HUES6 (cell line): ENCODE results near the gene STIM1.

ENCODE experiments used
- H3K27ac ChIP-seq: 2 replicates; pipeline ENCODE4 v1.7.0; 2013; ENCODE audit warnings: low read depth, mild to moderate bottlenecking, low read length, inconsistent platforms
- H3K27me3 ChIP-seq: 2 replicates; pipeline ENCODE4 v1.6.1; 2013; ENCODE audit warnings: low read length; ENCODE audit not compliant: control insufficient read depth, insufficient read depth
- H3K36me3 ChIP-seq: 2 replicates; pipeline ENCODE4 v1.6.1; 2013; ENCODE audit warnings: low read length; ENCODE audit not compliant: control insufficient read depth, insufficient read depth
- H3K4me1 ChIP-seq: 2 replicates; pipeline ENCODE4 v1.6.1; 2013; ENCODE audit warnings: low read length; ENCODE audit not compliant: control insufficient read depth, insufficient read depth
- H3K4me3 ChIP-seq: 2 replicates; pipeline ENCODE4 v1.5.1; 2013; ENCODE audit warnings: low read depth, low read length
- H3K9ac ChIP-seq: one replicate; pipeline ENCODE4 v1.6.1; 2013; ENCODE audit warnings: mild to moderate bottlenecking, low read length
- H3K9me3 ChIP-seq: 2 replicates; pipeline ENCODE4 v1.6.1; 2013; ENCODE audit warnings: low read depth, low read length; ENCODE audit not compliant: control insufficient read depth, insufficient read depth

Gene STIM1

GRCh38 chr11:3920148-3920852 is 64.8 kb downstream of the STIM1 start:
- Histone ChIP-seq H3K27me3 (no peaks in the 10 kb centered on the region), H3K4me3 (no peak overlapping the region), H3K4me1 (no peaks in the 10 kb centered on the region), H3K36me3 (no peaks in the 10 kb centered on the region), H3K9me3 (no peaks in the 10 kb centered on the region; the same call in 1 of the 2 replicates), H3K9ac (no peak overlapping the region), H3K27ac (no peak overlapping the region)

- Histone ChIP-seq H3K36me3 (no peaks in the 10 kb centered on the region), H3K9me3 (no peaks in the 10 kb centered on the region; the same call in 1 of the 2 replicates), H3K4me1 (no peaks in the 10 kb centered on the region), H3K27me3 (no peaks in the 10 kb centered on the region), H3K9ac (no peak overlapping the region), H3K27ac (no peak overlapping the region), H3K4me3 (no peak overlapping the region)
These were observed 66.6 kb downstream of the STIM1 start for GRCh38 chr11:3922056-3922455.

GRCh38 chr11:3925513-3925912 is 70.0 kb downstream of the STIM1 start:
- Histone ChIP-seq H3K4me3 (no peak overlapping the region), H3K4me1 (no peaks in the 10 kb centered on the region), H3K27me3 (no peaks in the 10 kb centered on the region), H3K9me3 (no peaks in the 10 kb centered on the region; the same call in 1 of the 2 replicates), H3K27ac (no peak overlapping the region), H3K36me3 (no peaks in the 10 kb centered on the region), H3K9ac (no peak overlapping the region)

- H3K9ac ChIP-seq = no peak overlapping the region
- no peak overlapping the region for H3K4me3 ChIP-seq
- H3K4me1 ChIP-seq = no peaks in the 10 kb centered on the region
- no peaks in the 10 kb centered on the region for H3K27me3 ChIP-seq
- H3K9me3 ChIP-seq = peaks cover under 1% of the 10 kb centered on the region; the same call in 1 of the 2 replicates
- no peaks in the 10 kb centered on the region for H3K36me3 ChIP-seq
- no peak overlapping the region for H3K27ac ChIP-seq
These were observed 71.1 kb downstream of the STIM1 start for GRCh38 chr11:3926458-3927095.

GRCh38 chr11:3927129-3927796 is 71.8 kb downstream of the STIM1 start:
- Histone ChIP-seq H3K27me3 (no peaks in the 10 kb centered on the region), H3K4me3 (no peak overlapping the region), H3K9ac (no peak overlapping the region), H3K27ac (no peak overlapping the region), H3K4me1 (no peaks in the 10 kb centered on the region), H3K36me3 (no peaks in the 10 kb centered on the region), H3K9me3 (peaks cover 6% of the 10 kb centered on the region; the same call in 1 of the 2 replicates)

- Histone ChIP-seq H3K27me3 (no peaks in the 10 kb centered on the region), H3K27ac (no peak overlapping the region), H3K36me3 (no peaks in the 10 kb centered on the region), H3K9ac (no peak overlapping the region), H3K4me3 (no peak overlapping the region), H3K4me1 (no peaks in the 10 kb centered on the region), H3K9me3 (peaks cover 6% of the 10 kb centered on the region; the same call in 1 of the 2 replicates)
These were observed 73.8 kb downstream of the STIM1 start for GRCh38 chr11:3929232-3929631.

- Histone ChIP-seq H3K27me3 (no peaks in the 10 kb centered on the region), H3K4me3 (no peak overlapping the region), H3K36me3 (no peaks in the 10 kb centered on the region), H3K27ac (no peak overlapping the region), H3K4me1 (no peaks in the 10 kb centered on the region), H3K9ac (no peak overlapping the region), H3K9me3 (peaks cover 6% of the 10 kb centered on the region; the same call in 1 of the 2 replicates)
These were observed 74.2 kb downstream of the STIM1 start for GRCh38 chr11:3929649-3930048.

GRCh38 chr11:3932698-3933097 is 77.2 kb downstream of the STIM1 start:
- no peaks in the 10 kb centered on the region for H3K4me1 ChIP-seq
- H3K27me3 ChIP-seq = no peaks in the 10 kb centered on the region
- H3K4me3 ChIP-seq = no peak overlapping the region
- H3K9me3 ChIP-seq = peaks cover 6% of the 10 kb centered on the region; the same call in 1 of the 2 replicates
- no peak overlapping the region for H3K27ac ChIP-seq
- H3K9ac ChIP-seq = no peak overlapping the region
- no peaks in the 10 kb centered on the region for H3K36me3 ChIP-seq

- H3K9me3 ChIP-seq = peaks cover 6% of the 10 kb centered on the region; the same call in 1 of the 2 replicates
- no peaks in the 10 kb centered on the region for H3K4me1 ChIP-seq
- no peak overlapping the region for H3K4me3 ChIP-seq
- no peak overlapping the region for H3K27ac ChIP-seq
- H3K36me3 ChIP-seq = no peaks in the 10 kb centered on the region
- H3K9ac ChIP-seq = no peak overlapping the region
- no peaks in the 10 kb centered on the region for H3K27me3 ChIP-seq
These were observed 77.7 kb downstream of the STIM1 start for GRCh38 chr11:3933165-3933628.

GRCh38 chr11:3934658-3935057 is 79.2 kb downstream of the STIM1 start:
- Histone ChIP-seq H3K4me3 (no peak overlapping the region), H3K27ac (no peak overlapping the region), H3K27me3 (no peaks in the 10 kb centered on the region), H3K9ac (no peak overlapping the region), H3K9me3 (peaks cover 6% of the 10 kb centered on the region; the same call in 1 of the 2 replicates), H3K36me3 (no peaks in the 10 kb centered on the region), H3K4me1 (no peaks in the 10 kb centered on the region)

GRCh38 chr11:3936517-3936916 is 81.1 kb downstream of the STIM1 start:
- Histone ChIP-seq H3K9me3 (peaks cover 6% of the 10 kb centered on the region; the same call in 1 of the 2 replicates), H3K27me3 (no peaks in the 10 kb centered on the region), H3K4me1 (no peaks in the 10 kb centered on the region), H3K9ac (no peak overlapping the region), H3K36me3 (no peaks in the 10 kb centered on the region), H3K4me3 (no peak overlapping the region), H3K27ac (no peak overlapping the region)
